Testis (tissue), 2 donors: ENCODE results near the gene KRT17.

Experiments
- CTCF ChIP-seq, 3 experiments: fragments of 450-650 bp in 2 of 3; fragments of 200-600 bp in 1 of 3; sonication (generic) in 1 of 3; IDR thresholded peaks; one replicate each; pipeline ENCODE4 v1.5.1; 2016 to 2019; ENCODE audit warnings: antibody characterized with exemption in 3 of 3, mild to moderate bottlenecking in 2 of 3, moderate library complexity in 1 of 3
- POLR2A ChIP-seq: fragments of 450-650 bp; IDR thresholded peaks from one replicate; pipeline ENCODE4 v1.6.1; 2017; ENCODE audit warnings: antibody characterized with exemption, mild to moderate bottlenecking, moderate library complexity

- TF ChIP-seq CTCF (IDR thresholded peaks at IDR 0.05) = no peak
- TF ChIP-seq POLR2A = no peak
These were observed 3.6 kb downstream of the KRT17 start for GRCh38 chr17:41620583-41621434.
